ENCODE data around the gene RNU6-8. TPM values are rescaled to one million over a fixed set of nuclear protein-coding genes. Genes with fewer than 3 reads are reported as not detected.

The RNU6-8 gene
- total and polyA plus RNA-seq, 7 donors: not detected

- no peak for TF ChIP-seq EP300 (IDR thresholded peaks at IDR 0.05)
- TF ChIP-seq, protein P1, sequence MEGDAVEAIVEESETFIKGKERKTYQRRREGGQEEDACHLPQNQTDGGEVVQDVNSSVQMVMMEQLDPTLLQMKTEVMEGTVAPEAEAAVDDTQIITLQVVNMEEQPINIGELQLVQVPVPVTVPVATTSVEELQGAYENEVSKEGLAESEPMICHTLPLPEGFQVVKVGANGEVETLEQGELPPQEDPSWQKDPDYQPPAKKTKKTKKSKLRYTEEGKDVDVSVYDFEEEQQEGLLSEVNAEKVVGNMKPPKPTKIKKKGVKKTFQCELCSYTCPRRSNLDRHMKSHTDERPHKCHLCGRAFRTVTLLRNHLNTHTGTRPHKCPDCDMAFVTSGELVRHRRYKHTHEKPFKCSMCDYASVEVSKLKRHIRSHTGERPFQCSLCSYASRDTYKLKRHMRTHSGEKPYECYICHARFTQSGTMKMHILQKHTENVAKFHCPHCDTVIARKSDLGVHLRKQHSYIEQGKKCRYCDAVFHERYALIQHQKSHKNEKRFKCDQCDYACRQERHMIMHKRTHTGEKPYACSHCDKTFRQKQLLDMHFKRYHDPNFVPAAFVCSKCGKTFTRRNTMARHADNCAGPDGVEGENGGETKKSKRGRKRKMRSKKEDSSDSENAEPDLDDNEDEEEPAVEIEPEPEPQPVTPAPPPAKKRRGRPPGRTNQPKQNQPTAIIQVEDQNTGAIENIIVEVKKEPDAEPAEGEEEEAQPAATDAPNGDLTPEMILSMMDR (IDR thresholded peaks at IDR 0.05): no peak
- no peak for TF ChIP-seq POLR2AphosphoS5 (IDR thresholded peaks at IDR 0.05)
- TF ChIP-seq POLR2A (IDR thresholded peaks at IDR 0.05): no peak
- Histone ChIP-seq H3K27ac (no peak overlapping the region), H3K9me3 (no peaks in the 10 kb centered on the region), H3K4me3 (no peak overlapping the region), H3K36me3 (no peaks in the 10 kb centered on the region), H3K4me1 (peaks cover 0 to 11% (median 9%) of the 10 kb centered on the region in 4 donors), H3K27me3 (no peaks in the 10 kb centered on the region)
- intact Hi-C loops (cut with DNase I): no loop called here
- 92 to 95% methylated on average over 3 of the region's 3 CpGs for WGBS, 2 donors
- no peak for DNase-seq
These were observed 2.5 kb upstream of the RNU6-8 start for GRCh38 chr14:32205554-32205953.

DNA sequence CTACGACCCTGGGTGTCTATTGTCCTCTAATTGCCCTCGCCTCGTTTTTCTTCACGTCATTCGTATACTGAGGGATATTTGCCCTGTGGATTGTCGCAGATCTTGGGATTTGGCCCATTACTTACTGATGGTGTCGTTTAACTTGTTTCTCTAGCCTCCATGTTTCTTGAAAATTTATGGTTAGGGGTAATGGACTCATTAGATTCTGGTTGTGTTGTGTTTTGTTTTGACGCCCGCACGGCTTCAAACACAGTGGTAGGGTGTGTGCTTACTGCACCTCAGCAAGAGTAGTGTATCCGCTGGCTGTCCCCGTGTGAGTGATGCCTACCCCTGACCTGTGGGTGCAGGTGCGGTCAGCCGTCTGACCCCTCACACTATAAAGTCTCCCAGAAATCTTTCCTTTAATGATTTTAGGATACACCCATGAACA, 874 bp upstream of the RNU6-8 start:
- intact Hi-C loops (cut with DNase I): loop anchor here (5.0 kb wide), 3 partner anchors 77 to 642 kb away; partner anchors contain the start of gene NUBPL
- peak overlapping the region; percentile 64 to 68 (median 65) for H3K4me3 ChIP-seq
- 2 to 5% methylated on average over 14 of the region's 14 CpGs for WGBS, 2 donors
- H3K27me3 ChIP-seq: no peaks in the 10 kb centered on the region
- no peaks in the 10 kb centered on the region for H3K9me3 ChIP-seq
- no peak for TF ChIP-seq POLR2A (IDR thresholded peaks at IDR 0.05)
- TF ChIP-seq EP300 (IDR thresholded peaks at IDR 0.05): no peak
- no peak for TF ChIP-seq POLR2AphosphoS5 (IDR thresholded peaks at IDR 0.05)
- TF ChIP-seq, protein P1 (IDR thresholded peaks at IDR 0.05): no peak
- peaks cover 0 to 12% (median 9%) of the 10 kb centered on the region in 4 donors for H3K4me1 ChIP-seq
- DNase-seq: peak; percentile 64
- peak overlapping the region; percentile 78 to 87 (median 84) for H3K27ac ChIP-seq
- no peaks in the 10 kb centered on the region for H3K36me3 ChIP-seq

- DNase-seq: no peak
- peak overlapping the region; percentile 64 to 68 (median 65) for H3K4me3 ChIP-seq
- H3K36me3 ChIP-seq: no peaks in the 10 kb centered on the region
- H3K4me1 ChIP-seq: peaks cover 0 to 12% (median 9%) of the 10 kb centered on the region in 4 donors
- WGBS, 2 donors: 1 to 2% methylated on average over 8 of the region's 8 CpGs
- H3K27ac ChIP-seq: peak overlapping the region; percentile 78 to 87 (median 84)
- H3K9me3 ChIP-seq: no peaks in the 10 kb centered on the region
- intact Hi-C loops (cut with DNase I): loop anchor here (5.0 kb wide), 3 partner anchors 75 to 640 kb away; partner anchors contain the start of gene NUBPL
- H3K27me3 ChIP-seq: no peaks in the 10 kb centered on the region
- TF ChIP-seq EP300 (IDR thresholded peaks at IDR 0.05) (no peak), POLR2A (IDR thresholded peaks at IDR 0.05) (no peak), POLR2AphosphoS5 (IDR thresholded peaks at IDR 0.05) (no peak)
- TF ChIP-seq, protein P1 (IDR thresholded peaks at IDR 0.05): no peak
These were observed 525 bp downstream of the RNU6-8 start for GRCh38 chr14:32202491-32202997.

DNA sequence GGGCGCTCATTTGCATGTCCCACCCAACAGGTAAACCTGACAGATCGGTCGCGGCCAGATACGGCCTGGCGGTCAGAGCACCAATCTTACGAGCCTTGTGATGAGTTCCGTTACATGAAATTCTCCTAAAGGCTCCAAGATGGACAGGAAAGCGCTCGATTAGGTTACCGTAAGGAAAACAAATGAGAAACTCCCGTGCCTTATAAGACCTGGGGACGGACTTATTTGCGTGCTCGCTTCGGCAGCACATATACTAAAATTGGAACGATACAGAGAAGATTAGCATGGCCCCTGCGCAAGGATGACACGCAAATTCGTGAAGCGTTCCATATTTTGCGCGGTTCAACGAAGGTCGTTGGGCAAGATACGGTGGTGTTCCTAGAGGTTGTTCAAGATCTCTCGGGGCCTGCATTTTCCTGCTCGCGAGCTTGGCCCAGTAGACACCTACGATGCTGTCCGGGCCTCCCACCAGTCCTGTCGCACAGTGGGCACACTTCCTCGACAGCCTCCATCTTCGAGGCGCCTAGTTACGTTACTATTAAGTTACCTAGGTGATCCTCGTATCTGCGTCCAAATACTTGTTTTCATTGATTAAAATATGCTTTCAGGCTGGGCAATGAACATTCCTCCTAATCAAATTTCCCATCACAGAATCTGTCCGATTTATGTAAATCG, 1.1 kb downstream of the RNU6-8 start, which contains the start of gene RNU6-7:
RNU6-7 (plus strand) TSS at position 230 of the 675 bp plus-strand sequence.
- WGBS, 2 donors: 1% methylated on average over 40 of the region's 40 CpGs
- TF ChIP-seq, protein P1 (IDR thresholded peaks at IDR 0.05): no peak
- TF ChIP-seq POLR2AphosphoS5 (IDR thresholded peaks at IDR 0.05) (no peak), POLR2A (IDR thresholded peaks at IDR 0.05) (no peak), EP300 (IDR thresholded peaks at IDR 0.05) (no peak)
- H3K36me3 ChIP-seq: no peaks in the 10 kb centered on the region
- peaks cover 0 to 12% (median 9%) of the 10 kb centered on the region in 4 donors for H3K4me1 ChIP-seq
- no peaks in the 10 kb centered on the region for H3K9me3 ChIP-seq
- H3K4me3 ChIP-seq: peak within 1 kb of the TSS; percentile 64 to 68 (median 65)
- peak within 1 kb of the TSS; percentile 78 to 87 (median 84) for H3K27ac ChIP-seq
- H3K27me3 ChIP-seq: no peaks in the 10 kb centered on the region
- intact Hi-C loops (cut with DNase I): loop anchor here (1.0 to 5.0 kb wide), 5 partner anchors 51 to 640 kb away; partner anchors contain the start of genes ARHGAP5 and NUBPL
- peak; percentile 70 for DNase-seq

Data from sigmoid colon (tissue), 7 donors.